ENCODE data around the gene ERVW-1. TPM values are rescaled to one million over a fixed set of nuclear protein-coding genes. Genes with fewer than 3 reads are reported as not detected.

ERVW-1 gene
- total RNA-seq, 1 experiment from 2014 or later = 78.1 TPM

- Histone ChIP-seq H3K4me3 (no peak overlapping the region), H3K4me1 (peaks cover 25% of the 10 kb centered on the region), H3K36me3 (no peaks in the 10 kb centered on the region), H3K27me3 (no peaks in the 10 kb centered on the region), H3K9me3 (replicated peaks) (no peaks in the 10 kb centered on the region), H3K27ac (no peak overlapping the region)
- no peak for DNase-seq
Measured at GRCh38 chr7:92425311-92425947, 52.3 kb downstream of the ERVW-1 start.

DNA sequence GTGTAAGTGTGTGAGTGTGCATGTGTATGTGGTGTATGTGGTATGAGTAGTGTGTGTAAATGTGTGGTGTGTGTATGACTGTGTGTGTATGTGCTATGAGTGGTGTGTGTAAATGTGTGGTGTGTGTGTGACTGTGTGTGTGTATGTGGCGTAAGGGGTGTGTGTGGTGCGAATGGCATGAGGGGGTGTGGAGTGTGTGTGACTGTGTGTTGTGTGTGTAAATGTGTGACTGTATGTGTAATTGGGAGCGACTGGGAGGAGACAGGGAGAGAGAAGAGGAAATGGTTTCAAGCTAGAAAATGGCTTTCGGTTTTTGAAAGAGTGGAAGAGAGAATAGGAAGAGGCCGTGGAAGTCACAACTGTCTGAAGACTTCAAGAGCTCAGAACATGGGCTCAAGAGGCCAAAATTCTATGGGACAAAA is 54.0 kb downstream of the ERVW-1 start:
- Histone ChIP-seq H3K9me3 (replicated peaks) (no peaks in the 10 kb centered on the region), H3K27ac (peak overlapping the region; percentile 42), H3K27me3 (no peaks in the 10 kb centered on the region), H3K36me3 (no peaks in the 10 kb centered on the region), H3K4me3 (peak overlapping the region; percentile 63), H3K4me1 (peaks cover 25% of the 10 kb centered on the region)
- no peak for DNase-seq

DNA sequence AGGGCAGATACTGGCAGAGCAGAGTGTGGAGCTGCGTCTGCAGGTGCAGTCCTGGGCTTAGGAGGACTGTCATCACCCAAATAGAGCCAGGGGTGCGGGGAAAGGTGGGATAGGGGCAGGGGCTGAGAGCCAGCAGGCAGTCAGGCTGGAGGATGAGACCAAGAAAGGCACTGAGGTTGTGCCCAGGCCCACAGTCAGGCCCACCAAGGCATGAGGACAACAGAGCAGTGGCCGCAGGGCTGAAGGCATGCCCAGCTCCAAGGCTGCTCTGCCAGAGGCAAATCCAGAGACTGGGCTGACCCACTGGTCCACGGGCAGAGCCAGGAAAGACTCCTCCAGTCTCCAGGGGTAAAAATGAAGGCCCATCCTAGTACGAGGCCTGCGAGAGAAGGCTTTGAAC is 54.8 kb downstream of the ERVW-1 start:
- no peaks in the 10 kb centered on the region for H3K27me3 ChIP-seq
- no peaks in the 10 kb centered on the region for H3K36me3 ChIP-seq
- H3K4me1 ChIP-seq = peaks cover 25% of the 10 kb centered on the region
- no peaks in the 10 kb centered on the region for H3K9me3 ChIP-seq (replicated peaks)
- H3K27ac ChIP-seq = no peak overlapping the region
- H3K4me3 ChIP-seq = no peak overlapping the region
- no peak for DNase-seq

DNA sequence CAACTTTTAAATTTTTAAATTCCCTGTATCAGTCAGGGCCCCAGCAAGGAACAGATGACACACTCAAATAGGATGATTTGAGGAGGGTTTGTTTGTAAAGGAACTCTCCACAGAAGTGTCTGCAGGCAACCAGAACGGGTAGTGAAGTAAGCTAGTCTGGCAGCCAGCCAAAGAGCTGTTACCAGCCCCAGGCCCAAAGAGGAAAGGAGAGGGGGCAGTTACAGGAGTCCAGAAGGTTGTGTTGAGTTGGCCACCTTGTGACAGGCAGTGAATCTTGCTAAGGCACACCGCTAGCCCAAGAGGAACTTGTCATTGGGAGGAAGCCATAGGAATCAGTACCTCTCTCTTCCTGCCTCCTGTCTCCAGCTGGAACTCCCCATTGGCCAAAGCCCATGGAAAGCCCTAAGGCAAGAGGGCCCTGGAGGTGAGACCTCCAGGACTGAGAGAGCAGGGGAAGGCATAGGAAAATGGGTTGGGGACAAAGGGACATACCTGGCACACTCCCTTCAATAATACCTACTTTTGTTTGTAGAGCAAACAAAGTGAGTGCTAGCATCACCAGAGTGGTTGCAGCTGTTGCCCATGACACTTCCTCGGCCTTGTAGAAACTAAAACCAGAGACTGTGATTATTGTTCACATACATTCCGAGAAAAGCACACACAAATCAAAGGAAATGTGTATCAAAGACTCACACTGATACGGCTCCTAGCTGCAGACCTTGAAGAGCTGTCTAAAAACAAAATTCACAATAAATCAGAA is 55.9 kb downstream of the ERVW-1 start:
- H3K27me3 ChIP-seq = no peaks in the 10 kb centered on the region
- peak overlapping the region; percentile 25 for H3K27ac ChIP-seq
- peaks cover 25% of the 10 kb centered on the region for H3K4me1 ChIP-seq
- peak; percentile 57 to 76 for DNase-seq
- peak overlapping the region; percentile 15 for H3K4me3 ChIP-seq
- no peaks in the 10 kb centered on the region for H3K9me3 ChIP-seq (replicated peaks)
- H3K36me3 ChIP-seq = no peaks in the 10 kb centered on the region

Other genes starting within 250 kb of the ERVW-1 start
- gene KRIT1, start 232.0 kb downstream of the ERVW-1 start, total RNA-seq (2014; rRNA removed; shearing (Covaris generic)) = 71.4 and 72.8 TPM in 2 replicates
- gene ANKIB1, start 232.0 kb downstream of the ERVW-1 start, total RNA-seq (2014; rRNA removed; shearing (Covaris generic)) = 31.7 and 34.0 TPM in 2 replicates
- 48.6 and 57.1 TPM in 2 replicates for gene GATAD1, start 30.5 kb downstream of the ERVW-1 start, total RNA-seq (2014; rRNA removed; shearing (Covaris generic))
- 66.8 and 88.4 TPM in 2 replicates for gene PEX1, start 50.6 kb upstream of the ERVW-1 start, total RNA-seq (2014; rRNA removed; shearing (Covaris generic))
- 23.8 and 25.2 TPM in 2 replicates for gene RBM48, start 50.8 kb upstream of the ERVW-1 start, total RNA-seq (2014; rRNA removed; shearing (Covaris generic))
- 50.2 and 66.6 TPM in 2 replicates for gene FAM133B, start 112.4 kb upstream of the ERVW-1 start, total RNA-seq (2014; rRNA removed; shearing (Covaris generic))

Data from SJCRH30 (cell line).